Measurements from ENCODE around the gene ROR2. TPM values are rescaled to one million over a fixed set of nuclear protein-coding genes. Genes with fewer than 3 reads are reported as not detected.

The ROR2 gene
- total and polyA plus RNA-seq, 2 of the 13 experiments (the other 11 are each of a cell fraction or from before 2014, with no cell fraction given): not detected

GRCh38 chr9:91894023-91894422, 56.0 kb downstream of the ROR2 start:
- intact Hi-C loops (cut with micrococcal nuclease; ENCODE audit: unreplicated experiment) (no loop called here), in situ Hi-C loops (cut with HindIII; ENCODE audit: extremely low pct_ligation_motif_present, low pct_unique_long_range_greater_than_20kb) (no loop called here)
- Histone ChIP-seq H3K9ac (ENCODE audit: insufficient read depth, low read depth, low read length) (no peak overlapping the region), H3K4me2 (ENCODE audit: low read depth, low read length) (no peak overlapping the region), H3K4me3 (replicated peaks in 1 of 3; ENCODE audit: insufficient read depth in 1 of 3, low read depth in 2 of 3, low read length in 3 of 3) (no peak overlapping the region), H3K27ac (ENCODE audit: extremely low read length, insufficient read depth, low read length) (no peak overlapping the region), H3K4me1 (ENCODE audit: insufficient read depth, low read length) (peaks cover 7% of the 10 kb centered on the region), H3K36me3 (replicated peaks in 1 of 2; ENCODE audit: control insufficient read depth in 1 of 2, insufficient read depth in 2 of 2, low read length in 2 of 2) (no peaks in the 10 kb centered on the region), H4K20me1 (ENCODE audit: insufficient read depth, low read length) (no peaks in the 10 kb centered on the region), H3K79me2 (ENCODE audit: insufficient read depth, low read length) (no peaks in the 10 kb centered on the region), H2AFZ (ENCODE audit: low read length) (no peak overlapping the region), H3K9me3 (ENCODE audit: low read length) (no peaks in the 10 kb centered on the region), H3K27me3 (ENCODE audit: control insufficient read depth in 1 of 2, insufficient read depth in 2 of 2, low read length in 2 of 2) (peaks cover 0 to 19% of the 10 kb centered on the region in 2 experiments; a peak in 4 of 5 replicates)
- 20% methylated on average over 4 of the region's 4 CpGs for WGBS (ENCODE audit: low lambda C conversion rate)
- ChIA-PET POLR2A (no interaction called here), CTCF (ENCODE audit: low intra/inter-chr PET ratio, low total read pairs) (no interaction called here)
- ATAC-seq: no peak
- no peak for FAIRE-seq
- BruUV-seq (replicated peaks): no TSS peak
- TF ChIP-seq SETDB1 (CRISPR knock-in tag; IDR thresholded peaks at IDR 0.05; ENCODE audit: borderline replicate concordance) (no peak), TBX3 (IDR thresholded peaks at IDR 0.05; ENCODE audit: borderline replicate concordance) (no peak), TBL1XR1 (IDR thresholded peaks at IDR 0.05; ENCODE audit: borderline replicate concordance, low read length, partially characterized antibody) (no peak), REST (IDR thresholded peaks at IDR 0.05; ENCODE audit: borderline replicate concordance in 1 of 2, low read depth in 1 of 2, low read length in 2 of 2) (no peak), ZNF747 (CRISPR knock-in tag; IDR thresholded peaks at IDR 0.05; ENCODE audit: borderline replicate concordance) (no peak), SRF (IDR thresholded peaks at IDR 0.05; ENCODE audit: low read depth, low read length) (no peak), NFKB2 (CRISPR knock-in tag; IDR thresholded peaks at IDR 0.05; ENCODE audit: borderline replicate concordance) (no peak), CBFB (CRISPR knock-in tag; IDR thresholded peaks at IDR 0.05) (no peak), EED (CRISPR knock-in tag; IDR thresholded peaks at IDR 0.05) (no peak), NFE2L2 (IDR thresholded peaks at IDR 0.05; ENCODE audit: low read length) (no peak)
- TF ChIP-seq, protein P1, sequence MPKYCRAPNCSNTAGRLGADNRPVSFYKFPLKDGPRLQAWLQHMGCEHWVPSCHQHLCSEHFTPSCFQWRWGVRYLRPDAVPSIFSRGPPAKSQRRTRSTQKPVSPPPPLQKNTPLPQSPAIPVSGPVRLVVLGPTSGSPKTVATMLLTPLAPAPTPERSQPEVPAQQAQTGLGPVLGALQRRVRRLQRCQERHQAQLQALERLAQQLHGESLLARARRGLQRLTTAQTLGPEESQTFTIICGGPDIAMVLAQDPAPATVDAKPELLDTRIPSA (CRISPR knock-in tag; IDR thresholded peaks at IDR 0.05; ENCODE audit: borderline replicate concordance): no peak
- DNase-seq (ENCODE audit: low spot score): no peak
